K562 (cell line): Measurements from ENCODE around the gene CEP41. TPM values are rescaled to one million over a fixed set of nuclear protein-coding genes. Genes with fewer than 3 reads are reported as not detected.

Experiments
- ATF7 ChIP-seq: fragments of 450-650 bp; IDR thresholded peaks from 2 replicates; pipeline ENCODE4 v1.7.1; 2014; ENCODE audit warnings: mild to moderate bottlenecking, moderate library complexity
- BACH1 ChIP-seq: fragments of 200-800 bp; sonication (Bioruptor generic); IDR thresholded peaks from 2 replicates; pipeline ENCODE4 v1.6.1; 2016; ENCODE audit warnings: missing genetic modification characterization, missing compliant biosample characterization
- E2F3 ChIP-seq: fragments of 250-450 bp; sonication (Bioruptor Pico); IDR thresholded peaks from 2 replicates; pipeline ENCODE4 v1.4.0; 2020; ENCODE audit warnings: mild to moderate bottlenecking
- ETV1 ChIP-seq: fragments of 450-650 bp; conservative IDR thresholded peaks from 2 replicates; pipeline ENCODE4 v1.6.1; 2016; ENCODE audit warnings: missing genetic modification characterization, control low read depth, low read depth, missing compliant biosample characterization
- FOXM1 ChIP-seq, 2 experiments: fragments of 450-650 bp in 1 of 2; sonication (generic) in 1 of 2; formaldehyde crosslinking in 1 of 2; IDR thresholded peaks; 2 replicates each; pipeline versions ENCODE4 v1.6.1 to v1.9.0; 2017 to 2022; ENCODE audit warnings: low read depth in 2 of 2, mild to moderate bottlenecking in 2 of 2, missing genetic modification reagents in 1 of 2, moderate library complexity in 1 of 2
- HDAC6 ChIP-seq: IDR thresholded peaks from 2 replicates; pipeline ENCODE4 v1.6.1; 2012; ENCODE audit warnings: low read depth, mild to moderate bottlenecking, control low read depth, inconsistent platforms, low read length, moderate library complexity
- HNRNPLL ChIP-seq: fragments of 200-400 bp; formaldehyde crosslinking; IDR thresholded peaks from 2 replicates; pipeline ENCODE4 v1.6.1; 2017; ENCODE audit warnings: low read length, low read depth, mild to moderate bottlenecking; ENCODE audit not compliant: poor library complexity, severe bottlenecking
- MEF2A ChIP-seq: IDR thresholded peaks from 2 replicates; pipeline ENCODE4 v1.6.1; 2011; ENCODE audit warnings: low read depth, mild to moderate bottlenecking, low read length, moderate library complexity; ENCODE audit not compliant: control insufficient read depth
- NCOR1 ChIP-seq: fragments of 450-650 bp; IDR thresholded peaks from 2 replicates; pipeline ENCODE4 v1.6.1; 2016; ENCODE audit warnings: mild to moderate bottlenecking, moderate library complexity
- PML ChIP-seq: IDR thresholded peaks from 2 replicates; pipeline ENCODE4 v1.6.1; 2012; ENCODE audit warnings: low read length, inconsistent platforms
- POLR2G ChIP-seq: fragments of 200-400 bp; formaldehyde crosslinking; IDR thresholded peaks from 2 replicates; pipeline ENCODE4 v1.6.1; 2017; ENCODE audit warnings: low read depth, mild to moderate bottlenecking, antibody characterized with exemption, low read length, moderate library complexity
- RFX1 ChIP-seq: fragments of 450-650 bp; IDR thresholded peaks from 2 replicates; pipeline ENCODE4 v1.6.1; 2016; ENCODE audit warnings: mild to moderate bottlenecking, moderate library complexity
- ZEB2 ChIP-seq: fragments of 450-650 bp; IDR thresholded peaks from 2 replicates; pipeline ENCODE4 v1.6.1; 2016
- ZNF146 ChIP-seq: IDR thresholded peaks from one replicate; pipeline ENCODE4 v1.6.1; 2018; ENCODE audit warnings: missing compliant biosample characterization; ENCODE audit not compliant: unreplicated experiment
- ZNF780A ChIP-seq: fragments of 250-450 bp; sonication (Bioruptor Pico); IDR thresholded peaks from 2 replicates; pipeline ENCODE4 v1.5.0; 2021; ENCODE audit warnings: mild to moderate bottlenecking
- ZNF830 ChIP-seq: fragments of 250-450 bp; sonication (Bioruptor Pico); IDR thresholded peaks from 2 replicates; pipeline ENCODE4 v1.5.0; 2021; ENCODE audit warnings: mild to moderate bottlenecking
- polyA plus RNA-seq, 8 experiments: library from polyadenylated mRNA; depleted of rRNA in 4 of 8; stranded (reverse) in 5 of 8; unstranded in 3 of 8; fragments of >200 nt; fragmentation: Nextera tagmentation in 2 of 8; fragmentation: Illumina TruSeq in 1 of 8; extraction: Ambion mirVana in 2 of 8; extraction: Trizol in 1 of 8; gene quantifications; 2 replicates each; pipeline versions ENCODE4 v1.2.1 to v1.2.3, GENCODE V29; 2011 to 2014; ENCODE audit warnings: inconsistent platforms in 1 of 8, missing spikeins in 1 of 8
- total RNA-seq, 7 experiments: library from RNA; depleted of rRNA in 6 of 7; stranded (reverse); fragments of >200 nt in 6 of 7; fragmentation: Illumina TruSeq in 2 of 7; extraction: Trizol in 2 of 7; gene quantifications; 2 replicates each; pipeline versions ENCODE4 v1.2.1 to v1.2.3, GENCODE V29; 2011 to 2021; ENCODE audit warnings: low replicate concordance in 1 of 7
- TF ChIP-seq, protein P1 (sequence below), 3 experiments: IDR thresholded peaks in 2 of 3; conservative IDR thresholded peaks in 1 of 3; 2 replicates each; pipeline ENCODE4 v1.5.1; 2011 to 2012; ENCODE audit warnings: low read length in 3 of 3, mild to moderate bottlenecking in 3 of 3, control low read depth in 2 of 3, improper control_type of control experiment in 1 of 3, inconsistent platforms in 1 of 3, low read depth in 1 of 3, mixed read lengths in 1 of 3, moderate library complexity in 1 of 3; ENCODE audit not compliant: insufficient read depth in 2 of 3
- TF ChIP-seq, protein P2 (sequence below): sonication (generic); formaldehyde crosslinking; IDR thresholded peaks from 2 replicates; pipeline ENCODE4 v1.8.0; 2022; ENCODE audit warnings: mild to moderate bottlenecking, missing genetic modification reagents
- TF ChIP-seq, protein P3 (sequence below), 2 experiments: IDR thresholded peaks; 2 replicates each; pipeline ENCODE4 v1.6.1; 2011; ENCODE audit warnings: borderline replicate concordance in 1 of 2, control low read depth in 1 of 2, low read depth in 1 of 2, low read length in 1 of 2, mild to moderate bottlenecking in 1 of 2, mixed read lengths in 1 of 2, moderate library complexity in 1 of 2; ENCODE audit not compliant: insufficient read depth in 1 of 2, insufficient read length in 1 of 2, poor library complexity in 1 of 2, severe bottlenecking in 1 of 2; ENCODE audit errors: extremely low read depth in 1 of 2

CEP41 gene
- total and polyA plus RNA-seq, 9 of the 15 experiments (the other 6 are each of a cell fraction or from before 2014, with no cell fraction given) = 1.5 to 15.5 (median 6.4) TPM

GRCh38 chr7:130381468-130382312 lies 59.1 kb downstream of the CEP41 start (continued):
- TF ChIP-seq PML (no peak), BACH1 (no peak), HDAC6 (no peak), POLR2G (peak; percentile 57), ETV1 (tag) (peak; percentile 35; the same call in 1 of the 2 replicates), ATF7 (0 out of 2 replicates have a peak, but pooled peaks have one; percentile 9), ZNF780A (CRISPR knock-in tag) (no peak), RFX1 (no peak), ZNF146 (CRISPR knock-in tag) (peak; percentile 6), NCOR1 (no peak), HNRNPLL (no peak), ZEB2 (no peak), E2F3 (CRISPR knock-in tag) (no peak), ZNF830 (CRISPR knock-in tag) (no peak), MEF2A (no peak), FOXM1 (IDR thresholded peaks at IDR 0.05; ENCODE audit: low read depth) (no peak), FOXM1 (CRISPR knock-in tag; IDR thresholded peaks at IDR 0.05; ENCODE audit: low read depth) (0 out of 2 replicates have a peak, but pooled peaks have one; percentile 37)
- TF ChIP-seq, protein P1, sequence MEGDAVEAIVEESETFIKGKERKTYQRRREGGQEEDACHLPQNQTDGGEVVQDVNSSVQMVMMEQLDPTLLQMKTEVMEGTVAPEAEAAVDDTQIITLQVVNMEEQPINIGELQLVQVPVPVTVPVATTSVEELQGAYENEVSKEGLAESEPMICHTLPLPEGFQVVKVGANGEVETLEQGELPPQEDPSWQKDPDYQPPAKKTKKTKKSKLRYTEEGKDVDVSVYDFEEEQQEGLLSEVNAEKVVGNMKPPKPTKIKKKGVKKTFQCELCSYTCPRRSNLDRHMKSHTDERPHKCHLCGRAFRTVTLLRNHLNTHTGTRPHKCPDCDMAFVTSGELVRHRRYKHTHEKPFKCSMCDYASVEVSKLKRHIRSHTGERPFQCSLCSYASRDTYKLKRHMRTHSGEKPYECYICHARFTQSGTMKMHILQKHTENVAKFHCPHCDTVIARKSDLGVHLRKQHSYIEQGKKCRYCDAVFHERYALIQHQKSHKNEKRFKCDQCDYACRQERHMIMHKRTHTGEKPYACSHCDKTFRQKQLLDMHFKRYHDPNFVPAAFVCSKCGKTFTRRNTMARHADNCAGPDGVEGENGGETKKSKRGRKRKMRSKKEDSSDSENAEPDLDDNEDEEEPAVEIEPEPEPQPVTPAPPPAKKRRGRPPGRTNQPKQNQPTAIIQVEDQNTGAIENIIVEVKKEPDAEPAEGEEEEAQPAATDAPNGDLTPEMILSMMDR (IDR thresholded peaks at IDR 0.05 in 2 of 3, conservative IDR thresholded peaks at IDR 0.05 in 1 of 3; ENCODE audit: insufficient read depth in 2 of 3, low read depth in 1 of 3, low read length in 3 of 3) = peak; percentile 72 to 90 (median 88)
- TF ChIP-seq, protein P2, sequence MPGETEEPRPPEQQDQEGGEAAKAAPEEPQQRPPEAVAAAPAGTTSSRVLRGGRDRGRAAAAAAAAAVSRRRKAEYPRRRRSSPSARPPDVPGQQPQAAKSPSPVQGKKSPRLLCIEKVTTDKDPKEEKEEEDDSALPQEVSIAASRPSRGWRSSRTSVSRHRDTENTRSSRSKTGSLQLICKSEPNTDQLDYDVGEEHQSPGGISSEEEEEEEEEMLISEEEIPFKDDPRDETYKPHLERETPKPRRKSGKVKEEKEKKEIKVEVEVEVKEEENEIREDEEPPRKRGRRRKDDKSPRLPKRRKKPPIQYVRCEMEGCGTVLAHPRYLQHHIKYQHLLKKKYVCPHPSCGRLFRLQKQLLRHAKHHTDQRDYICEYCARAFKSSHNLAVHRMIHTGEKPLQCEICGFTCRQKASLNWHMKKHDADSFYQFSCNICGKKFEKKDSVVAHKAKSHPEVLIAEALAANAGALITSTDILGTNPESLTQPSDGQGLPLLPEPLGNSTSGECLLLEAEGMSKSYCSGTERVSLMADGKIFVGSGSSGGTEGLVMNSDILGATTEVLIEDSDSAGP = no peak
- TF ChIP-seq, protein P3, sequence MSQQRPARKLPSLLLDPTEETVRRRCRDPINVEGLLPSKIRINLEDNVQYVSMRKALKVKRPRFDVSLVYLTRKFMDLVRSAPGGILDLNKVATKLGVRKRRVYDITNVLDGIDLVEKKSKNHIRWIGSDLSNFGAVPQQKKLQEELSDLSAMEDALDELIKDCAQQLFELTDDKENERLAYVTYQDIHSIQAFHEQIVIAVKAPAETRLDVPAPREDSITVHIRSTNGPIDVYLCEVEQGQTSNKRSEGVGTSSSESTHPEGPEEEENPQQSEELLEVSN (IDR thresholded peaks at IDR 0.05; ENCODE audit: borderline replicate concordance in 1 of 2, extremely low read depth in 1 of 2, insufficient read depth in 1 of 2, insufficient read length in 1 of 2, low read depth in 1 of 2, low read length in 1 of 2, poor library complexity in 1 of 2, severe bottlenecking in 1 of 2) = peak in 1 of 2 experiments; percentile 55
